Measurements from ENCODE around the gene NOL7. TPM values are rescaled to one million over a fixed set of nuclear protein-coding genes. Genes with fewer than 3 reads are reported as not detected.

NOL7 gene
- total RNA-seq, 4 donors from 2014 or later = 62.9 to 133 (median 101) TPM

GRCh38 chr6:13593720-13594119 is 21.4 kb upstream of the NOL7 start:
- Histone ChIP-seq H3K27me3 (no peaks in the 10 kb centered on the region), H3K36me3 (peaks cover 24 to 32% of the 10 kb centered on the region in 2 donors), H3K4me1 (no peaks in the 10 kb centered on the region), H3K9me3 (no peaks in the 10 kb centered on the region), H3K4me3 (replicated peaks in 1 of 3) (no peak overlapping the region), H3K27ac (no peak overlapping the region)
- 93 to 94% methylated on average over 6 of the region's 6 CpGs for WGBS, 2 donors
- TF ChIP-seq POLR2A (IDR thresholded peaks at IDR 0.05) (no peak), CTCF (IDR thresholded peaks at IDR 0.05) (no peak)
- DNase-seq = no peak
- intact Hi-C loops (cut with DNase I) = no loop called here

- intact Hi-C loops (cut with DNase I) = no loop called here
- no peak for DNase-seq
- no peaks in the 10 kb centered on the region for H3K4me1 ChIP-seq
- no peak overlapping the region for H3K4me3 ChIP-seq (replicated peaks in 1 of 3)
- no peak overlapping the region for H3K27ac ChIP-seq
- H3K27me3 ChIP-seq = no peaks in the 10 kb centered on the region
- WGBS, 2 donors = 97% methylated on average over 4 of the region's 4 CpGs
- no peak for TF ChIP-seq POLR2A (IDR thresholded peaks at IDR 0.05)
- no peak for TF ChIP-seq CTCF (IDR thresholded peaks at IDR 0.05)
- H3K9me3 ChIP-seq = no peaks in the 10 kb centered on the region
- H3K36me3 ChIP-seq = peaks cover 27 to 39% of the 10 kb centered on the region in 2 donors
Observed at GRCh38 chr6:13597073-13597472, 18.1 kb upstream of the NOL7 start.

- H3K36me3 ChIP-seq = peaks cover 20 to 31% of the 10 kb centered on the region in 2 donors
Observed at GRCh38 chr6:13600036-13600435, 15.1 kb upstream of the NOL7 start.

GRCh38 chr6:13604135-13604534 is 11.0 kb upstream of the NOL7 start:
- no peak for DNase-seq
- 84 to 87% methylated on average over 4 of the region's 4 CpGs for WGBS, 2 donors
- peaks cover 10 to 12% of the 10 kb centered on the region in 2 donors for H3K36me3 ChIP-seq
- H3K4me3 ChIP-seq (replicated peaks in 1 of 3) = no peak overlapping the region
- no peaks in the 10 kb centered on the region for H3K27me3 ChIP-seq
- TF ChIP-seq CTCF (IDR thresholded peaks at IDR 0.05) = no peak
- TF ChIP-seq POLR2A (IDR thresholded peaks at IDR 0.05) = no peak
- no peak overlapping the region for H3K27ac ChIP-seq
- intact Hi-C loops (cut with DNase I) = no loop called here
- H3K9me3 ChIP-seq = no peaks in the 10 kb centered on the region
- H3K4me1 ChIP-seq = no peaks in the 10 kb centered on the region

More at GRCh38 chr6:13600036-13600435, 15.1 kb upstream of the NOL7 start:
- H3K27me3 ChIP-seq = no peaks in the 10 kb centered on the region
- intact Hi-C loops (cut with DNase I) = no loop called here
- H3K27ac ChIP-seq = no peak overlapping the region
- no peak overlapping the region for H3K4me3 ChIP-seq (replicated peaks in 1 of 3)
- H3K9me3 ChIP-seq = no peaks in the 10 kb centered on the region
- no peaks in the 10 kb centered on the region for H3K4me1 ChIP-seq
- DNase-seq = no peak
- 96 to 97% methylated on average over 6 of the region's 6 CpGs for WGBS, 2 donors
- no peak for TF ChIP-seq POLR2A (IDR thresholded peaks at IDR 0.05)
- TF ChIP-seq CTCF (IDR thresholded peaks at IDR 0.05) = no peak

GRCh38 chr6:13604546-13605416 is 10.4 kb upstream of the NOL7 start:
- 88 to 97% methylated on average over 2 of the region's 2 CpGs for WGBS, 2 donors
- intact Hi-C loops (cut with DNase I) = loop anchor here (5.0 kb wide), 1 partner anchor 32 kb away; the partner anchor contains the start of gene SIRT5
- TF ChIP-seq CTCF (IDR thresholded peaks at IDR 0.05) = no peak
- TF ChIP-seq POLR2A (IDR thresholded peaks at IDR 0.05) = no peak
- Histone ChIP-seq H3K9me3 (no peaks in the 10 kb centered on the region), H3K4me3 (replicated peaks in 1 of 3) (no peak overlapping the region), H3K27ac (no peak overlapping the region), H3K27me3 (no peaks in the 10 kb centered on the region), H3K36me3 (peaks cover 10 to 12% of the 10 kb centered on the region in 2 donors), H3K4me1 (no peaks in the 10 kb centered on the region)
- no peak for DNase-seq
